ENCODE data around the gene TXN2.

DNA sequence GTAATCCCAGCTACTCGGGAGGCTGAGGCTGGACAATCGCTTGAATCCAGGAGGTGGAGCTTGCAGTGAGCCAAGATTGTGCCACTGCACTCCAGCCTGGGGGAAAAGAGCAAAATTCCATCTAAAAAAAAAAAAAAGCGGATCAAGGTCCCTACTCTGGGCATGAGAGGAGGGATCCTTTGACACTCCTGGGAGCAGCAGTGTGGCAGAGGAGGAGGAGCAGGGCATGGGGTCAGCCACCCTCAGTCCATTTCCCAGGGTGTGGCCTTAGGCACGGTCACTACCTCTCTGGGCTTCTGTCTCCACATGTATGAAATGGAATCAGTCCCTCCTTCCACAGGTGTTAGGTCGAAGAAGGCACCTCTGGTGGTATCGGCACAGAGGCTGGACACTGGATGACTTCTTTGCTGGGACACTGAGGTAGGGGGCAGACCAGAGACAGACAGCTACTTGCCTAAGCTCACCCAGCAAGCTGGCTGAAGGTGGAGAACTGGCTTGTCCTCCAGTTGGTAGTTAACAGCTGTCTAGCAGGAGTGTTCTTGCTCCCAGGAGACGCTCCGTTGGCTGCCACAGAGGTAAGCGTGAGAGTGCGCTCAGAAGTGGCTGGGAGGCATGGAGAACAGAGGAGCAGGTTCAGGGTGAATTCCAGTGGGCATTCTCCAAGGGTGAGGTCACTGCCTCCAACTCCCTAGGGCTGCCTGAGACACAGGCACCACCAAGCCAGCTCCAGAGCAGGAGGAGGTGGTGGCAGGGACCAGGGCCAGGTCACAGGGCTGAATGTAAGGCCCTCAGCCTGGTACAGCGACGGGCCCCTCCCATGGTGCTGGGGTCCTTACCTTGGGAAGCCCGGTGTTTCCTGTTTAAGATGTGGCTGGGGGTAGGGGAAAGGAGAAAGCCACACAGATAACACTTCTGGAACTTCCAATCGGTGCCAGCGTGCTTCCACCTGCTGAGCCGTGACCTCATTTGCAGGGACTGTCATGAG lies 19.5 kb downstream of the TXN2 start:
- TF ChIP-seq POLR2A (IDR thresholded peaks at IDR 0.05): peak in 1 of 2 donors; percentile 21
- TF ChIP-seq, protein P1, sequence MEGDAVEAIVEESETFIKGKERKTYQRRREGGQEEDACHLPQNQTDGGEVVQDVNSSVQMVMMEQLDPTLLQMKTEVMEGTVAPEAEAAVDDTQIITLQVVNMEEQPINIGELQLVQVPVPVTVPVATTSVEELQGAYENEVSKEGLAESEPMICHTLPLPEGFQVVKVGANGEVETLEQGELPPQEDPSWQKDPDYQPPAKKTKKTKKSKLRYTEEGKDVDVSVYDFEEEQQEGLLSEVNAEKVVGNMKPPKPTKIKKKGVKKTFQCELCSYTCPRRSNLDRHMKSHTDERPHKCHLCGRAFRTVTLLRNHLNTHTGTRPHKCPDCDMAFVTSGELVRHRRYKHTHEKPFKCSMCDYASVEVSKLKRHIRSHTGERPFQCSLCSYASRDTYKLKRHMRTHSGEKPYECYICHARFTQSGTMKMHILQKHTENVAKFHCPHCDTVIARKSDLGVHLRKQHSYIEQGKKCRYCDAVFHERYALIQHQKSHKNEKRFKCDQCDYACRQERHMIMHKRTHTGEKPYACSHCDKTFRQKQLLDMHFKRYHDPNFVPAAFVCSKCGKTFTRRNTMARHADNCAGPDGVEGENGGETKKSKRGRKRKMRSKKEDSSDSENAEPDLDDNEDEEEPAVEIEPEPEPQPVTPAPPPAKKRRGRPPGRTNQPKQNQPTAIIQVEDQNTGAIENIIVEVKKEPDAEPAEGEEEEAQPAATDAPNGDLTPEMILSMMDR (IDR thresholded peaks at IDR 0.05 in 4 of 5, conservative IDR thresholded peaks at IDR 0.05 in 1 of 5): no peak
